Measurements from ENCODE around the gene EGFL7. TPM values are rescaled to one million over a fixed set of nuclear protein-coding genes. Genes with fewer than 3 reads are reported as not detected.

EGFL7 gene
- polyA plus RNA-seq, 1 of the 3 experiments (the other 2 are of a cell fraction): 43.0 TPM

- no peak for DNase-seq
- TF ChIP-seq USF2 (IDR thresholded peaks at IDR 0.05; ENCODE audit: borderline replicate concordance, low read depth, low read length): no peak
- no peak for TF ChIP-seq FOXM1 (IDR thresholded peaks at IDR 0.05; ENCODE audit: low read depth)
- TF ChIP-seq TAF1 (IDR thresholded peaks at IDR 0.05; ENCODE audit: borderline replicate concordance, low read depth, low read length): no peak
- no peak for TF ChIP-seq MEF2A (IDR thresholded peaks at IDR 0.05; ENCODE audit: borderline replicate concordance, low read depth)
- TF ChIP-seq, protein P1, sequence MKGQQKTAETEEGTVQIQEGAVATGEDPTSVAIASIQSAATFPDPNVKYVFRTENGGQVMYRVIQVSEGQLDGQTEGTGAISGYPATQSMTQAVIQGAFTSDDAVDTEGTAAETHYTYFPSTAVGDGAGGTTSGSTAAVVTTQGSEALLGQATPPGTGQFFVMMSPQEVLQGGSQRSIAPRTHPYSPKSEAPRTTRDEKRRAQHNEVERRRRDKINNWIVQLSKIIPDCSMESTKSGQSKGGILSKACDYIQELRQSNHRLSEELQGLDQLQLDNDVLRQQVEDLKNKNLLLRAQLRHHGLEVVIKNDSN (IDR thresholded peaks at IDR 0.05; ENCODE audit: borderline replicate concordance, low read depth): no peak
- TF ChIP-seq, protein P2, sequence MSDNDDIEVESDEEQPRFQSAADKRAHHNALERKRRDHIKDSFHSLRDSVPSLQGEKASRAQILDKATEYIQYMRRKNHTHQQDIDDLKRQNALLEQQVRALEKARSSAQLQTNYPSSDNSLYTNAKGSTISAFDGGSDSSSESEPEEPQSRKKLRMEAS (IDR thresholded peaks at IDR 0.05; ENCODE audit: low read depth): no peak
- TF ChIP-seq ZBTB33 (IDR thresholded peaks at IDR 0.05; ENCODE audit: borderline replicate concordance, low read depth): no peak
- no peak for TF ChIP-seq REST (IDR thresholded peaks at IDR 0.05; ENCODE audit: low read depth, low read length)
- no peak for TF ChIP-seq POLR2AphosphoS5 (IDR thresholded peaks at IDR 0.05; ENCODE audit: low read depth, low read length)
- no peak for TF ChIP-seq EZH2phosphoT487 (IDR thresholded peaks at IDR 0.05; ENCODE audit: borderline replicate concordance, low read depth)
- no peak for TF ChIP-seq RXRA (IDR thresholded peaks at IDR 0.05; ENCODE audit: borderline replicate concordance, low read depth)
- no peak for TF ChIP-seq NRF1 (IDR thresholded peaks at IDR 0.05; ENCODE audit: low read depth, low read length)
- no peak for TF ChIP-seq FOXJ3 (CRISPR knock-in tag; IDR thresholded peaks at IDR 0.05)
- TF ChIP-seq, protein P3, sequence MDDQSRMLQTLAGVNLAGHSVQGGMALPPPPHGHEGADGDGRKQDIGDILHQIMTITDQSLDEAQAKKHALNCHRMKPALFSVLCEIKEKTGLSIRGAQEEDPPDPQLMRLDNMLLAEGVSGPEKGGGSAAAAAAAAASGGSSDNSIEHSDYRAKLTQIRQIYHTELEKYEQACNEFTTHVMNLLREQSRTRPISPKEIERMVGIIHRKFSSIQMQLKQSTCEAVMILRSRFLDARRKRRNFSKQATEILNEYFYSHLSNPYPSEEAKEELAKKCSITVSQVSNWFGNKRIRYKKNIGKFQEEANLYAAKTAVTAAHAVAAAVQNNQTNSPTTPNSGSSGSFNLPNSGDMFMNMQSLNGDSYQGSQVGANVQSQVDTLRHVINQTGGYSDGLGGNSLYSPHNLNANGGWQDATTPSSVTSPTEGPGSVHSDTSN (IDR thresholded peaks at IDR 0.05): no peak
- no peak for TF ChIP-seq CTCF (IDR thresholded peaks at IDR 0.05)
- no peak for TF ChIP-seq ELF1 (IDR thresholded peaks at IDR 0.05)
- no peak for TF ChIP-seq SIN3A (IDR thresholded peaks at IDR 0.05; ENCODE audit: borderline replicate concordance, low read depth, low read length)
- 86% methylated on average over 7 of the region's 10 CpGs for WGBS (ENCODE audit: low lambda C conversion rate)
- ChIA-PET POLR2A (no interaction called here), CTCF (interaction anchor here (1.8 to 5.0 kb wide), 2 partner anchors 11 kb away, joined by 8 to 35 read pairs; no protein-coding TSS in a partner anchor)
- Histone ChIP-seq H3K36me3 (replicated peaks in 1 of 2; ENCODE audit: control insufficient read depth in 1 of 2, insufficient read depth in 2 of 2, low read length in 1 of 2) (no peaks in the 10 kb centered on the region), H3K79me2 (ENCODE audit: insufficient read depth) (no peaks in the 10 kb centered on the region), H3K4me1 (ENCODE audit: control insufficient read depth in 1 of 2, insufficient read depth in 2 of 2, low read depth in 1 of 2, low read length in 1 of 2) (peaks cover 0 to 15% of the 10 kb centered on the region in 2 experiments; a peak in 1 of 4 replicates), H4K20me1 (ENCODE audit: insufficient read depth) (no peaks in the 10 kb centered on the region), H3K9me3 (no peaks in the 10 kb centered on the region), H3K27me3 (ENCODE audit: insufficient read depth) (no peaks in the 10 kb centered on the region), H3K4me3 (ENCODE audit: low read depth in 2 of 2, low read length in 1 of 2) (no peak overlapping the region), H3F3A (replicated peaks; ENCODE audit: insufficient read depth) (no peaks in the 10 kb centered on the region), H3K27ac (ENCODE audit: low read depth in 2 of 2, low read length in 1 of 2) (no peak overlapping the region), H3K9ac (no peak overlapping the region), H2AFZ (ENCODE audit: low read depth) (no peak overlapping the region), H3K9me2 (no peaks in the 10 kb centered on the region), H3K4me2 (no peak overlapping the region)
These were observed 425 bp upstream of the EGFL7 start for GRCh38 chr9:136662326-136662655.

Measured in SK-N-SH (cell line).